ENCODE measurements around the gene CLSTN2. TPM values are rescaled to one million over a fixed set of nuclear protein-coding genes. Genes with fewer than 3 reads are reported as not detected.

Gene CLSTN2
- total RNA-seq = 44.1 TPM
- long read RNA-seq, partial matches to known transcripts = 13 of 32 reads
- long read RNA-seq, other reads (novel, unspliced or antisense) = 19 of 32 reads

- DNase-seq (ENCODE audit: low spot score) = peak; percentile 91
Measured at GRCh38 chr3:139935016-139935865, at the start of gene CLSTN2. Gene CLSTN2 (plus strand): TSS chr3:139935185.

GRCh38 chr3:139887431-139887830 is 47.6 kb upstream of the CLSTN2 start:
- DNase-seq (ENCODE audit: low spot score) = no peak

- no peak for DNase-seq (ENCODE audit: low spot score)
Measured at GRCh38 chr3:139888561-139889140, 46.3 kb upstream of the CLSTN2 start.

DNA sequence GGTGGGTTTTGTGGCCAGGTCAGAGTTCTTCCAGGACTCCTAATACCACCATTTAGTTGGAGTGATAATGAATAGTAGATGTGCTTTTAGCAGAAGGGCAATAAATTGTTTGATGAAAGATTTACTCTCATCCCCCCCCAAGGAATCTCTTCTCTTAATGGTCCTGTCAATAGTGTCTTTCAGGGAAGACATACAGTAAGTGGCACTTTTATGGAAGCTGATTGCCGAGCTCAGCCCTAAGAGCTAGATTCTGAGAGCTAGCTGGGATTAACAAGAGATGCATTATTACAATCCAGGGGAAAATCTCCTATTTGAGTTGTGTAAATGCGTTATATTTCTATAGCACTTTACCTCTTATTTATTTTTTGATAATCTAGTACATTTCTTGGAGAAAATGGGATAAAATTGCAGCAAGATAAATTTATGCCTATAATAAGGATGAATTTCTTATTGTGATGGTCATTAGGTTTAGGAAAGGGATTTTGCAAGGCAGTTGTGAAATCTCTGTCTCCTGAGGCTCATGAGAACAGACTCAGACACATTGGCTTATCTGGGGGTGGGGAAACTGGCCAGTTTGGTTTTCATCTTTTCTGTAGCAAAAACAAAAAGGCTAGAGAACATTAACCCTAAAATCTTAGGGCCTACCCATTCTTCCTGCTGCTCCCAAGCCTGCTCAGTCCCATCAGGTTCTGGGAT is 41.6 kb upstream of the CLSTN2 start:
- DNase-seq (ENCODE audit: low spot score) = no peak

DNA sequence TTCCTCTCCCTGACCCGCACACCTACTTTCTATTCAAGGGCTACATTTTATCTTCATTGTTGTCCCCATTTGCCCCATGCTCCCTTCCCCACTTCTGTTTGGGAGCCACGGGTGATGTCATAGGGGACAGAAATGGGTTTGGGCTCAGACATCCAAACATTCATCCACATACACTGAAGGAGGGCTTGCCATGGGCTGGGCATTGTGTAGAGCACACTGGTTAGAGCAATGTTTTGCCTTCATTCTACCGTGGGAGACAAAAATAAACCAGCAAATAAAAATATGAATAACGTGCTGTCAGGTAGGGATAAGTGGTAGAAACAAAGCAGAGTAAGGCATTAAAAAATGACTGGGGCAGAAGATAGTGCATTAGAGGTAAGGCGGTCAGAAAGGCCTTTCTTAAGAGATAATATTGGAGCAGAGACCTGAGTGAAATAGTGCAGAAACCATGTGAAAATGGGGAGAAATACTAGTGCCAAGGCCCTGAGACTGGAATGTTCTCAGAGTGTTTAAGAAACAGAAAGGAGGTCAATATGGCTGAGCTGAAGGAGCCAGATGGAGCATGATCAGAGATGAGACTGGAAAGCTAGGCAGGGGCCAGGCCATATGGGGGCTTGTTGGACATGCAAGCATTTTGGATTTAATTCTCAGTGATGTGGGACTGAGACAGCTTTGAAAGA is 40.9 kb upstream of the CLSTN2 start:
- DNase-seq (ENCODE audit: low spot score) = no peak

DNA sequence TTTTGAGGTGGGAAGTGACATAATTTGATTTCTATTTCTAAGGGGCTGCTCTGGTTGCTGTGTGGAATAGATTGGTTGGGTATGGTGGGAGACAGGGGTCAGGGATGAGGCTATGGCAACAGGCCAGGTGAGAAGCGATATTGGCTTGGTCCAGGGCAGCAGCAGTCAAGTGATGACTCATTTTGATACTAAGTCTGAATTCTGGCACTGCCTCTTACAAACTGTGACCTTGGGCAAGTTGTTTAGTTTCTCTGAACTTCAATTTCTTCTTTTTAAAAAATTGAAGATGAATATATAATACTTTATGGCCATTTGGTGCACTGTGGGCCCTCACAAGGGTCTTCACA is 40.4 kb upstream of the CLSTN2 start:
- no peak for DNase-seq (ENCODE audit: low spot score)

GRCh38 chr3:139897759-139898158 is 37.2 kb upstream of the CLSTN2 start:
- no peak for DNase-seq (ENCODE audit: low spot score)

DNA sequence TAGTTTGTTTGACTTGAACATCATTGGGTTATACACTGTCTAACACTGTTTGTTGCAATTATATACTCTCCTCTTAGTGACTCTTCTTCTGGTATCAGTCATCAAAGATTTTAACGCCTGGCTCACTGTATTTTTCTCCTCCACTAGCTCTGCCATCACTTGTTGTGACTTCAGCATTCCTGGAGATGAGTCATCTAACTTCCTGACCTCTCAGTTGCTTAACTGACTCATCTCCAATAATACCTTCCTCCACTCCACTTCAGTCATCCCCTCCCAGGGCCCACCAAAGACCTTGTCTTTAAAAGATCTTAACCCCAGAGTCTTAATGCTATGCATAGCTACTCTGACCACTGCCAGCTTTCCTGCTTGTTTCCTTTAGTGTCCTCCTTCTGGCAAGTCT is 28.6 kb upstream of the CLSTN2 start:
- no peak for DNase-seq (ENCODE audit: low spot score)

DNA sequence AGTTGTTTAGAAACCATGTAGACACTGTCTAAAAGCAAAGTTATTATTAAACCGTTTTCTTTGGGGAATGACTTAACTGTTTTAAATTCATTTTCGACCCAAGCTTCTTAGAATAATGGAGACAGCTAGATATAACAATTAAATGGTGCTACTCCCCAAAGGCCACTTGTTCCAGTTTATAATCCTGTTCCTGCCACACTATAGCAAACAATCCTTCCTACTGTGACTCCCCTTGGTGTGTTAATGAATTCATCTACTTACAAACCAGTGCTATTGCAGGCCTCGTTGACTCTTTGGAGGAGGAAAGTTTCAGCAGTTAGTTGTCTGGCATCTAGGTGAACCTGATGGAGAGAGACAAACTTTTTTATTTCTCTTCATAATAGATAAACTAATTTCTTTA is 25.2 kb upstream of the CLSTN2 start:
- no peak for DNase-seq (ENCODE audit: low spot score)

GRCh38 chr3:139916271-139916670 is 18.7 kb upstream of the CLSTN2 start:
- no peak for DNase-seq (ENCODE audit: low spot score)

- no peak for DNase-seq (ENCODE audit: low spot score)
Measured at GRCh38 chr3:139917226-139917785, 17.7 kb upstream of the CLSTN2 start.

DNA sequence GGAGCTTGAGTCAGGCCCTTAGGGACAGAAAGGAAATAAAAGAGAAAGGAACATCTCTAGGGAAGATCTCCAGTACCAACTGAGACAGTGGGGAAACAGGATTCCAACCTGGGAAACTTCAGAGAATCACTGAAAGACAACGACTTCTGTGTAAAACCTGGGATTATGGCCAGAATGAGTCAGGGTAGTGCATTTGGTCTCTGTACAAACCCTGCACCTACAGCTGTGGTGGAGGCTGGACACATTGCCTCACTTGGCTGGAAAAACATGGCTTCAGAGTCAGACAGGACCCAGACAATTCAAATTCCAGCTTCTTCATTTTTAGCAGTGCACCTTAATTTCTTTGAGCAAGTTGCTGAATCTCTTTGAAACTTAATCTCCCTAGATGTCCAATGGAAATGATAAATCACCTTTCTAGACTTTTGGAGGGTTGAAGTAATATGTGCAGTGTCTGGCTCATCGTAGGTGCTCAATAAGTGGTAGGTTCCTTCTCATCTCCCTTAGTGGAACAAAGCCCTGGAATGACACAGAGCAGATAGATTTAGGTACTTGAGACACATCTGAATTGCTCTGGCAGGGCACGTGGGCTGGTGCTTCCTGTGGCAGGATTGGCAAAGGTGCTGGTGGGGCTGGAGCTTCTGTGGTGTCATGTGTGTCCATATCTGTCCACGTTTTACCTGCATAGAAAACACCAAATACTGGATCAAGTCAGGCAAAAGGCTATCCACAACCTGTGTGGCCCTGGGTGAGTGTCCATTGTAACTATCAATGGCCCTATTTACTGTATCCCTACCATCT is 6.1 kb upstream of the CLSTN2 start:
- DNase-seq (ENCODE audit: low spot score) = no peak

DNA sequence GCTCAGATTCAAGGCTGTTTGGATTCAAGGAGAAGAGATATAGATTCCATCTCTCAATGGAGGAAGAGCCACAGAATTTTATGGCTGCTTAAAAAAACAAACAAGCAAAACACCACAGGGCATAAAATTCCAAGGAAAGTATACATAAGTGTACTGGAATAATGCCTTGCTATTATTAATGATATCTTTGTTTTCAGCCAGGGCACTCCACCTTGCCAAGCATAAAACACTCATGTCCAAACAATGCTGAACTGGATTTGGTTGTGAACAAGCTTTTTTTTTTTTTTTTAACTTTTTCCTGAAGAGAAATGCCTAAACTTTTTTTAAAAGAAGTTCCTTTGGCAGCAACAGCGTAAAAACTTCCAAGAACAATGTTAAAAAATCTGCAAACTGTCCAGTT is 4.8 kb upstream of the CLSTN2 start:
- DNase-seq (ENCODE audit: low spot score) = no peak

DNA sequence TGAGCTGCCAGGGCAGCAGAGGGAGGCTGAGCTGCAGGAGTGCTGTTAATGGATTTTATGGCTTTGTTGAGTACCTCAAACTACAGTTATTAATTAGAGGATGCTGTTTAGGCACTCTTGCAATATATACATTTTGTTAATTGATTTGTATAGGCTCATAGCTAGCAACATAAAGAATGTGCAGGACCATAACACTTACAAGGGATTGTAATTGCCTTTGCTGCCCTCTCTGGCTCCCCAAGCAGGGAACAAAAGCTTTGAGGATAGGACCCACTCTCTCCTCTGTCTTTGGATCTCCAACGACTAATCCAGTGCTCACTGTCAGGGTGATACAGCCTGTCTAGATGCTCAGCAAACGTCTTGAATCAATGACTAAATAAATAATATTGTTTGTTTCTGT is 1.2 kb upstream of the CLSTN2 start:
- DNase-seq (ENCODE audit: low spot score) = no peak

DNA sequence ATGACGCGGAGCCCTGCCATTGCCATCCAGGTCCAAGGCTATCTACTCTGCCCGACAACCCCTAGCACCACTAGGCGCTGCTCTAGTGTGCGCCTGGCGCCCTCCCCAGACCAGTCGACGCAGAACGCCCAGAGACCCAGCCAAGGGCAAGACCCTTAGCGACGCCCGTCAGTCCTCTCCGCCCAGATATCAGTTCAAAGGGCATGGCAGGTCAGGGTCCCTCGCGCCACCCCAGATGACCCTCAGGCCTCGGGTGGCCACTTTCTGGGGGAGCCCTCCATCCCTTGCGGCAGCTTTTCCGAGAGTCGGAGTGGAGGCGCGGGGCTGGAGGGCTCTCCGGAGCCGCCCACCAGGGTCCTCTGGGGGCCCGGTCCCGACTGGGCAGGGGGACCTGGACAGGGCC is 371 bp upstream of the CLSTN2 start:
- no peak for DNase-seq (ENCODE audit: low spot score)

GRCh38 chr3:139935866-139936817 is 1.2 kb downstream of the CLSTN2 start:
- no peak for DNase-seq (ENCODE audit: low spot score)

DNA sequence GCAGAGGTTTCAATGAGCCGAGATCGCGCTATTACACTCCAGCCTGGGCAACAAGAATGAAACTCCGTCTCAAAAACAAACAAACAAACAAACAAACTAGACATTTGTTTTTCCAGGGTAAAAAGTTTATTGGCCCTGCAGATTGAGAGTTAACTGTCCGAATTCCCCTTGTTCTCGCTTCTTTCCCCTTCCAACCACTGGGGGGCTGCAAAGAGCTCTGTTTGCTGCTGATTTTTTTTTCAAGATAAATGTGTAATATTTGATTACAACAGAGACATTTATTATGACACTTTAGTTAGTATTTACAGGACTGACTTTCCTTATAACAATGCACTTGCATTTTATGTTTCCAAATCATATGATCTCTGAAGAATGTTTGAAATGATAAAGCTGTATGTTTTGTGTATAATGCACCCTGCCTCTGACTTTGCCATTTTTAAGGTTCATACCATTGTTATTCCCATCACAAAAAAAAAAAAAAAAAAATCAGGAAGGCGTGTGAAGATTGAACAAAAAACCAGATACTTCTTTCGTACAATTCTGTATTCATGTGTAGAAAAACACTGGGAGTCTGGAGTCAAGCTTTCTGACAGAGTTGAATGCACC is 2.8 kb downstream of the CLSTN2 start:
- DNase-seq (ENCODE audit: low spot score) = no peak

GRCh38 chr3:139939681-139940190 is 4.8 kb downstream of the CLSTN2 start:
- DNase-seq (ENCODE audit: low spot score) = no peak

DNA sequence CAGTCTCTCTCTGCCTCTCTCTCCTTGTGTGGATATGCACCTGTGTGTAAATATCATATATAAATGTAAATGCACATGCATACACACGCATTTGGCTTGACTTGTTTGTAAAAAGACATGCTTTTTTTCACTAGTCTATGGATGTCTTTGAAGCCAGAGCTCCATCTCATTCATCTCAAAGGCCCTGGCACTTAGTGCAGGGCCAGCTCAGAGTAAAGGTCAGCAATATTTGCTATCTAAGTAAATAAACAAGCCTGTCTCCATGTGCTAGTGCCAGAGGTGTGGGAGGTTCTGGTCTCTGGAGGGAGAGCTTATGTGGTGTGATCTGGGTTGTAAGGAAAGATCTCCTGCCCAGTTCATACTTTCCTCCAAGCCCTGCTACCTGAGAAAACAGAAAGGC is 5.6 kb downstream of the CLSTN2 start:
- DNase-seq (ENCODE audit: low spot score) = no peak

Measured in mesenteric fat pad (tissue), 1 donor.